HG03558 (cell line): Measurements from ENCODE around the gene POLR3GL.
"Not testable (repeated sequence)": the region's sequence is repeated elsewhere in the genome, so short reads cannot be mapped to it uniquely, and the experiment has no call there.

ENCODE experiments used
- ATAC-seq: cut with Tn5 transposase; IDR thresholded peaks from one replicate; pipeline ENCODE4 v1.9.1; 2021; ENCODE audit warnings: moderate number of reproducible peaks; ENCODE audit not compliant: unreplicated experiment; ENCODE audit errors: extremely low read depth

The POLR3GL gene

GRCh38 chr1:145964328-145965118 is at the start of gene POLR3GL, which contains the start of gene ANKRD34A:
TSS of gene POLR3GL (plus strand) at chr1:145964690. CDS start at chr1:145974866, 10,176 bp downstream.
TSS of gene ANKRD34A (minus strand) at chr1:145964575. CDS start at chr1:145961759, 2,816 bp downstream.
- peak; percentile 81 for ATAC-seq

DNA sequence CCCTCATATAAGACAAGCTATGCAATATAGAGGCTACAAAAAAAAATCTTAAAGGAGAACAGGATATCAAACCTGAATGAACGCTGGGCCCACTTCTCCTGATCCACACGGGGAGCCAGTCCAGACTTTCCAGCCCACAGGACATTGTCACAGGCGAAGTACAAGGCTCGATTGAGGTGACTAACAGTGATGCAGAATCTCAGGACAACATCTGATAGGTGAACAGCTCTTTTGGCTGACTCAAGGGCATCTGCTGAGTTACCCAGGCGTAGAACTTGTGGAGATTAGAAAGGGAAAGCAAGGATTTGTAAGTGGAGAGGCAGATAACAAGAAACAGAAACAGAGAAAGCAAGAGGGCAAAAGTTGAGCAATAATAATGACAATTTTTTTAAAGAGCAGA is 47.7 kb upstream of the POLR3GL start:
- no peak for ATAC-seq

DNA sequence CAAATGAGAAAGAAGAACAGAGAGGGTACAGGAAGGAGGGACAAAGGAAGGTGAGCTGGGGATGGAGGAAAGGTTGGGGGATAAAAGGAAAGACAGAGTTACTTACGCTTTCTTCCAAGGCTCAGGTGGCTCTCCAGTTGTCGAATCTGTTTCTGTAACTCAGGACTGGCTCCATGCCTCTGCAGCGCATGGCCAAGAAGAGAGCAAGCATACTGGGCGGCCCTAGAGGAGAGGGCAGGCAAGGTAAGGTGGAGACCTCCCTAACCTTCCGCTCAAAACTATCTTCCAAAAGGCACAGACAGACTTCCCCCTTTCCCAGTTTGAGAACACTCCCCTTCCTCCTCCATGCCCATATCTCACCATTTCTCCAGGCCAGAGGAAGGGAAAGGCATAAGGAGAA is 46.9 kb upstream of the POLR3GL start:
- ATAC-seq, result no peak

GRCh38 chr1:145918144-145918991 is 46.1 kb upstream of the POLR3GL start, which contains the start of gene PEX11B:
TSS of gene PEX11B (minus strand) at chr1:145918717. CDS start at chr1:145918688, 29 bp downstream.
- peak; percentile 41 for ATAC-seq

- peak; percentile 43 for ATAC-seq
Observed at GRCh38 chr1:145918992-145919939, 45.2 kb upstream of the POLR3GL start.

DNA sequence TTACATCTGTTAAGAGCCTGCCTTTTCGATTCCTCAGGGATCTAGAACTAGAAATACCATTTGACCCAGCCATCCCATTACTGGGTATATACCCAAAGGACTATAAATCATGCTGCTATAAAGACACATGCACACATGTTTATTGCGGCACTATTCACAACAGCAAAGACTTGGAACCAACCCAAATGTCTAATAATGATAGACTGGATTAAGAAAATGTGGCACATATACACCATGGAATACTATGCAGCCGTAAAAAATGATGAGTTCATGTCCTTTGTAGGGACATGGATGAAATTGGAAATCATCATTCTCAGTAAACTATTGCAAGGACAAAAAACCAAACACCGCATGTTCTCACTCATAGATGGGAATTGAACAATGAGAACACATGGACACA is 44.2 kb upstream of the POLR3GL start:
- not testable (repeated sequence) for ATAC-seq

- ATAC-seq, result no peak
Observed at GRCh38 chr1:145922266-145922665, 42.2 kb upstream of the POLR3GL start.

DNA sequence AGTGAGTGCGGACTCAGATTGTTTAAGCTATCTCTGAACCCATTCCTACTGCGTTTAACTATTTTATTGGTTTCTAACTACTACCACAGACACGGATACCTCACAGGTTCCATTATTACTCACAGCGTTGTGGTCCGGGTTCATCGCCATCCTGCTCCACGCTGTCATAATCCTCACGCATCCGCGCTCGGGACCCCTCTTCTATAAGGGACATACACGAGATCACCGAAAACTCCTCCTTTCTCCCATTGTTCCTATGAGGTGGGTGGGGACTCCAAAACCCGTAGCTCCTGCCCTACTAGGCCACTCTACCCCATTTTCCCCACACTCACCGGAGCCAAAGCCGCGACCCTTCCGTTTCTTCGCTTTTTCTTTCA is 37.8 kb upstream of the POLR3GL start:
- ATAC-seq, result no peak

DNA sequence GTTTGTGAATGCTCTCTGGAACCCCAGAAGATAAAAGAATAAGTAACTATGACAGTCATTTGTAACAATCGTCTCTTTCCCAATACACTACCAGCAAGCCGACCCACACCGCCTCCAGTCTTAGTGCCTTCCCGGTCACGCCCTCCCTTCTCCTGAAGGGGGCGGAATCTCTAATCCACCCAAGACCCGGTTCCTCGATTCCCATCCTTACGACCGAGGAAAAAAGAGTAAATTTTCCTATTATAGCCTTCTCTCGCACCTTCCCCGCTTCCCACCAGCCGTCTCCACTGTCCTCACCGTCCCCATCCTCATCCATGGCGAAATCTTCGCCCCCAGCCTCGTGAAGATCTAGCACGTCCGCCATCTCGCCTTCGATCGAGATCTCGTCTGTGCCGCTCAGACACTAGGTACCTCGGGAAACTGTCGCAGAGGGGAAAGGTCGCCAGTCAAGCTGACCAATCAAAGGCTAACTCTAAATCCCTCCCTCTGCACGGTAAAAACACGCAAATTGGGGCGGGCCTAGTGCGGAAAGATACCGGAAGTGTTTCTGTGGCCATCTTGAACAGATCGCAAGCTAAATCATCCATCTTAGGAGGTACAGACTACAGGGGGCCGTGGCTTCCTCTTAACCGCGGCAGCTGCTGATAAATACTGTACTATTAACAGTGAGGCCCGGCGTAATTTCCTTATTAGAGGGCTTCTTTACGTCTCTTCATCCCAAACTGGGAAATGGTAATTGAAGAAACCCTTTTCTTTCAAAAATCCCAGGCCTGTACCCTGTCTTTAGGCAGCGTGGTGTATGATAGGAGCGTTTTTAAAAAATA is 37.2 kb upstream of the POLR3GL start, which contains the start of gene RBM8A:
Gene RBM8A (minus strand): TSS at position 422 of the 824 bp plus-strand sequence. CDS start 58 bp downstream, at position 364.
- ATAC-seq, result peak; percentile 91

DNA sequence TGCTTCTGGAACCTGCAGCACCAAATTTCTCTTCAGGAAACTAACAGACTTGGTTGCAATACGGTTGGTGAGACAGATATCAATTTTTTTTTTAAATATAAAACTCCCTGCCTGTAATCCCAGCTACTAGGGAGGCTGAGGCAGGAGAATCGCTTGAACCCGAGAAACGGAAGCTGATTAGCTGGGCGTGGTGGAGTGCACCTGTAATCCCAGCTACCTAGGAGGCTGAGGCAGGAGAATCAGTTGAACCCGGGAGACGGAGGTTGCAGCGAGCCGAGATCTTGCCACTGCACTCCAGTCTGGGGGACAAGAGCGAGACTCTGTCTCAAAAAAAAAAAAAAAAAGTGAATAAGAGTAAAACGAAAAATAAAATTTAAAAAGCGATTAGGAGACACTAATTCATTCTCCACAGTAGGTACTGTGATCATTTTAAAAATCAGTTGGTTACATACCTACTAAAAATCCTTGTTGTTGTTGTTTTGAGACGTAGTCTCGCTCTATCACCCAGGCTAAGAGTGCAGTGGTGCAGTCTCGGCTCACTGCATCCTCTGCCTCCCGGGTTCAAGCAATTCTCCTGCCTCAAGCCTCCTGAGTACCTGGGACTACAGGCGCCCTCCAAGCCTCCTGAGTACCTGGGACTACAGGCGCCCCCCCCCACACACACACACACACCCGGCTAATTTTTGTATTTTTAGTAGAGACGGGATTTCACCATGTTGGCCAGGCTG is 36.4 kb upstream of the POLR3GL start:
- no peak for ATAC-seq

DNA sequence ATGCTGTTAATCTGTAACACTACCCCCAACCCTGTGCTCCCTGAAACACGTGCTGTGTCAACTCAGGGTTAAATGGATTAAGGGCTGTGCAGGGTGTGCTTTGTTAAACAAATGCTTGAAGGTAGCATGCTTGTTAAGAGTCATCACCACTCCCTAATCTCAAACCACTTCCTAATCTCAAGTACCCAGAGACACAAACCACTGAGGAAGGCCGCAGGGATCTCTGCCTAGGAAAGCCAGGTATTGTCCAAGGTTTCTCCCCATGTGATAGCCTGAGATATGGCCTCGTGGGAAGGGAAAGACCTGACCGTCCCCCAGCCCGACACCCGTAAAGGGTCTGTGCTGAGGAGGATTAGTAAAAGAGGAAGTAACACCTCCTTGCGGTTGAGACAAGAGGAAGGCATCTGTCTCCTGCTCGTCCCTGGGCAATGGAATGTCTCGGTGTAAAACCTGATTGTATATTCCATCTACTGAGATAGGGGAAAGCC is 31.9 kb upstream of the POLR3GL start:
- ATAC-seq, result not testable (repeated sequence)

DNA sequence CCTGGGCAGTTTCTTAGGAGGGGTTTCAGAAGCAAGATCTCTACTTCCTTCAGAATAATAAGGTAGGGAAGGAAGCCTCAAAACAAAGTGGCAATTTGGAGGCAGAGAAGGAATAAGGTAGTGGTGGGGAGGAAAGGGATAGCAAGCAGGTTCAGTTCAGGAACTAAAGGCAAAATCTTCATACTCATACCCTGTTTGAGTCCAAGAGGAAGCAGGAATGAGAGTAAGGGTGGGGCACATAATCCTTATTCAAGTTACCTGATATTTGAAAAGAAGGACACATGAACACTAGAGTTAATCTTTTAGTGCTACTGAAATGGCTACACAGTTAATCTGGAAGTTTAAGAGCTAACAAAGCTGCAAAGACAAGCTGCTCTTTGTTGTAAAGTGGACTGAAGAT is 28.8 kb upstream of the POLR3GL start:
- no peak for ATAC-seq

- no peak for ATAC-seq
Observed at GRCh38 chr1:145936247-145936646, 28.2 kb upstream of the POLR3GL start.

DNA sequence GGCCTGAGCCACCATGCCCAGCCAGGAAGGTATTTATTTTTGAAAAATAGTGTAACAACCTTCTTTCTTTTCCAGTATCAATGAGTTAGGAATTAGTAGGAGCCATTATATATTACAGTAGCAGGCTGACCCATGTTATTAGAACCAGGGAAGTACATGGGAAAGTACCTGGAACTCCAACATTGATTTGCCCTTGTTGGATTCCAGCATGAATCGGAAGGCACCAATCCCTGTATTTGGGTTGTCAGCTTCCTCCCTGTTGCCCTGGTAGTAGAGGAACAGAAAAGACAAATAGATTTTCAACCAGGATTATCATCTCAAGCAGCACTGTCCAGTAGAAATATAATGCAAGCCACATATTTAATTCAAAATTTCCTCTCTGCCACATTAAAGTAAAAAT is 27.1 kb upstream of the POLR3GL start:
- no peak for ATAC-seq

DNA sequence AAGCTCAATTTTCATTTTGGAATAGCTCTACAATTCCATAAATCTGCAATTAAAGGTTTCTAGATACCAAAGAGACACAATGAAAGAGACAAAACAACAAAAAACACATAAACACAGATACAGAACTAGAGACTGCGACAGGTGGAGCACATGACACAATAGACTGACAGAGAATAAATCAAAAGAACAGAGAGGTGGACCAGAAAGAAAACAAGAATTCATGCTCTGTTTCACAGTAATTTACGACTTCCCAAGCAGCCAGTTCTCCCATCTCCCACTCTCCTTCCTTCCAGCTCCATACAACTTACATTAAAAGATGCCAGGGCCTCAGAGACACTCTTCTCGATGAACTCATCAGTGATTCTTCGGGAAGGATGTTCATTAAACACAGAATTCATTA is 22.1 kb upstream of the POLR3GL start:
- no peak for ATAC-seq

- ATAC-seq, result no peak
Observed at GRCh38 chr1:145942871-145943270, 21.6 kb upstream of the POLR3GL start.

- no peak for ATAC-seq
Observed at GRCh38 chr1:145944532-145944931, 20.0 kb upstream of the POLR3GL start.

GRCh38 chr1:145946477-145946986 is 18.0 kb upstream of the POLR3GL start:
- no peak for ATAC-seq
